ENCODE results near the gene NDUFC2. TPM values are rescaled to one million over a fixed set of nuclear protein-coding genes. Genes with fewer than 3 reads are reported as not detected.
A peak's percentile ranks its signal among the peaks of the same experiment; 100 is the strongest.

NDUFC2 gene
- total RNA-seq, 4 donors from 2014 or later = 57.8 to 136 (median 75.5) TPM

GRCh38 chr11:78040691-78041379, 38.8 kb downstream of the NDUFC2 start:
- DNase-seq (ENCODE audit: low spot score) (no peak), ATAC-seq (ENCODE audit: low FRiP score) (no peak)
- no peak for TF ChIP-seq CTCF (IDR thresholded peaks at IDR 0.05)

GRCh38 chr11:78039919-78040671, 39.6 kb downstream of the NDUFC2 start:
- TF ChIP-seq CTCF (IDR thresholded peaks at IDR 0.05) = no peak
- DNase-seq (ENCODE audit: low spot score) = peak; percentile 42
- peak; percentile 75 for ATAC-seq (ENCODE audit: low FRiP score)

GRCh38 chr11:78039391-78039918, 40.2 kb downstream of the NDUFC2 start:
- no peak for ATAC-seq (ENCODE audit: low FRiP score)
- TF ChIP-seq CTCF (IDR thresholded peaks at IDR 0.05) = no peak
- DNase-seq (ENCODE audit: low spot score) = no peak

GRCh38 chr11:78038697-78039313, 40.9 kb downstream of the NDUFC2 start:
- no peak for TF ChIP-seq CTCF (IDR thresholded peaks at IDR 0.05)
- ATAC-seq (ENCODE audit: low FRiP score) = no peak
- no peak for DNase-seq (ENCODE audit: low spot score)

- TF ChIP-seq CTCF (IDR thresholded peaks at IDR 0.05) = no peak
- ATAC-seq (ENCODE audit: low FRiP score) = no peak
- no peak for DNase-seq (ENCODE audit: low spot score)
Measured at GRCh38 chr11:78037825-78038620, 41.6 kb downstream of the NDUFC2 start.

- ATAC-seq (ENCODE audit: low FRiP score) (no peak), DNase-seq (ENCODE audit: low spot score) (no peak)
- no peak for TF ChIP-seq CTCF (IDR thresholded peaks at IDR 0.05)
Measured at GRCh38 chr11:78037056-78037455, 42.6 kb downstream of the NDUFC2 start.
